Bone marrow (tissue), 2 donors: ENCODE results near the gene BIRC7.

Experiments
- DNase-seq, 2 donors: peaks; one replicate each; lab custom pipeline; 2025; lab: John Stamatoyannopoulos, UW

Gene BIRC7, protein sequence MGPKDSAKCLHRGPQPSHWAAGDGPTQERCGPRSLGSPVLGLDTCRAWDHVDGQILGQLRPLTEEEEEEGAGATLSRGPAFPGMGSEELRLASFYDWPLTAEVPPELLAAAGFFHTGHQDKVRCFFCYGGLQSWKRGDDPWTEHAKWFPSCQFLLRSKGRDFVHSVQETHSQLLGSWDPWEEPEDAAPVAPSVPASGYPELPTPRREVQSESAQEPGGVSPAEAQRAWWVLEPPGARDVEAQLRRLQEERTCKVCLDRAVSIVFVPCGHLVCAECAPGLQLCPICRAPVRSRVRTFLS

DNA sequence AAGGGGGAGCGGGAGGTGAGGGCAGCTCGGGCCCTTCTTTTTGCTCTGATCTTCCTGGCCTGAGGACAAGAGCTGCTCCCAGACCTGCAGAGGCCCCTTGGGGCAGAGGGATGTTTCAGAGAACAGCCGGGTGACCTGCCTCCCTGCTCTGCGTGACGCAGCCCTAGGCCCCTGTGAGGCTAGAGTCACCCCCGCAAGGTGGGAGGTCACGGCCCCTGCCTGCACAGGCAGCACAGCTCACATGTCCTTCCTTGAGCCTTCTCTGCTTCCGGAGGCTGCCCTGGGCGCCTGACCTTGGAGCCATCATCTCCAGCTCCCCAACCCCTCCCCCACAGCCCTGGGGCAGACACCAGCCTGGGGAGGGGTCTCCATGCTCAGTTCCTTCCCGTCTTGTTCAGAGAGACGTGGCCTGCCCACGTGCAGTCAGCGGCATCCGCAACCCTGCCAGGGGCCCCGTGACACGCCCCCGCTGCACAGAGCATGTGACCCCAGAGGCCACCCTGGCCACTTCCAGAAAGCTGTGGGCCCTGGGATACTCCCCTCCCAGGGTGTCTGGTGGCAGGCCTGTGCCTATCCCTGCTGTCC is at the start of gene BIRC7:
Gene BIRC7, plus strand, starts transcription at position 507 of the 585 bp plus-strand sequence. CDS start 192 bp downstream, outside the sequence.
- no peak for DNase-seq

DNA sequence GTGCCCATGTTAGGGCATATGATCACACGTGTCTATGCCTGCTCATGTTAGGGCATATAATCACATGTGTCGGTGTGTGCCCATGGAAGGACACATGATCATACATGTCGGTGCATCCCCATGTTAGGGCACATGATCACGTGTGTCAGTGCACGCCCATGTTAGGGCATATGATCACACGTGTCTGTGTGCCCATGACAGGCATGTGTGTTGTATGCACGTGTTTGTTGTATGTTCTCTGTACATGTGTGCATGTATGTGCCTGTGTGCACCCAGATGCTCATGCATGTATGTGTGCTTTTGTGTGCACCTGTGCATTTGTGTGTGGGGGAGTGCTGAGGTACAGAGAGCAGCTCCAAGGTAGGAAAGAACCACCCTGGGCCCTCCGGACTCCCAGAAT is 49.6 kb upstream of the BIRC7 start:
- no peak for DNase-seq

- DNase-seq: no peak
Observed at GRCh38 chr20:63186528-63187316, 49.0 kb upstream of the BIRC7 start.

DNA sequence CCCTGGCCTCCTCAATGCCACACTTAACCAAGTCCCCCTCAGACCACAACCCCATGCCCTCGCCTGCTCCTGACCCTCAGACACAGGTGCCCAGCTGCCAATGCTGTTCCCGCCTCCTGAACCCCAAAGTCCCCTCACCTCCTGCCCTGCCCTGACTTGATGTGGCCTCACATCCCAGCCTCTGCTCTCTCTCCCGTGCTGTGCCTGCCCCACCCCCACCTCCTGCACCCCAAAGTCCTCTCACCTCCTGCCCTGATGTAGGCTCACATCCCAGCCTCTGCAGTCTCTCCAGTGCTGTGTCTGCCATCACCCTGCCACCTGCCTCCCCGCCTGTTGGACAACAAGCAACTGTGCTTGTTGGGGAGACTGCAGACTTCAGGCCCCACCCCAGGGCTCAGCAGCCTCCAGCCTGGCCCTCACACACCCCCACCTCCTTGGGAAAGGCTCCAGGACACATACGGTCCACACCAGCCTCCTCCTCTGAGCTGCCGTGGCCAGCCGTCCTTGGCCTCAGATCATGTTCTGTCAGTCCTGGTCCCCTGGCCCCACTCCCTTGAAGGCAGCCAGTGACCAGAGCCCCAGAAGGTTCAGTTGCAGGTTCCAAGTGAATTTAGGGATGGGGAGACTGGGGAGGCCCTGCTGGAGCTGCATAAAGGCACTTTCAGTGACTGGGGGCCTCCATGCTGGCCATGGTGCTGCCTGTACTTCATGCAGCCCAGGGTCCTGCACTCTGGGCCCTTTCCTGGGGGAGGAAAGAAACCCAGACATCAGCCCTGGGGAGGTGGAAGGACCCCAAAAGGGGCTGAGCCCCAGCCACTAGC is 48.2 kb upstream of the BIRC7 start:
- DNase-seq: no peak

GRCh38 chr20:63188159-63188442 is 47.6 kb upstream of the BIRC7 start:
- DNase-seq: no peak

GRCh38 chr20:63188641-63189321 is 46.9 kb upstream of the BIRC7 start:
- DNase-seq: no peak

- DNase-seq: no peak
Observed at GRCh38 chr20:63189322-63189642, 46.4 kb upstream of the BIRC7 start.

GRCh38 chr20:63189846-63190559 is 45.7 kb upstream of the BIRC7 start:
- DNase-seq: no peak

DNA sequence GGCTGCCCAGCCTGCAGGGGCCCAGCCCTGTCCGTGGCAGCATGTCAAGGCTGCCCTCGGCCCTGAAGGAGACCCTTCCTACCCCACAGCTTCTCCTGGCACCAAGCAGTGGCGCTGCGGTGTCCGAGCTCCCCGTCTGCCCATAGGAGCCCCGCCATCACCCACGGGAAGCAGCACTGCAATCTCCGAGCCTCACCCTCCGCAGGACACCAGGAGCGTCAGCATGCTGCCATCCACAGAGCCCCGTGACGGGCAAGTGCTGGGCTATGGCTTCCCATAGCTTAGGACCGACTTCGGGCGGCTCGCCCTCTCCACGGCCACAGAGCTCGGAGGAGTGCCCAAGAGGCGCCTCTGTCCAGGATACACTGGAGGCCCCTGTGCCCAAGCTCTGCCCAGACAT is 44.9 kb upstream of the BIRC7 start:
- DNase-seq: no peak

DNA sequence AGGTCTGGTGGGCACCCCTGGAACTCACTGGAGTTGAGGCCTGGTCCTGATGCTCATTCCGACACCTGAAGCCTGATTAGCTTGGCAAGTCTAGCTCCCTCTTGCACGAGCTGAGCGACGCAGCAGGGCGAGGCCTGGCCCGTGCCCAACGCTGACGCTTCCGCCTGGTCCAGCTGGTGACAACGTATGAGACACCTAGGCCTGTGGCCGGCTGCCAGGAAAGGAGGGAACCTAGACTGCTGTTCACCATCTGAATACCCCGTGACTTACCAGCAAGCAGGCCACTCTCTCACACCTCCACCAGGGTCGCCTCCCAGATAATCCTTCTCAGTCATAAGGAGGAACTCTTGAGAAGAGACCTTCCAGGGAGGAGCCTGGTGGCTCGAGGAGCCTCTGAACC is 44.3 kb upstream of the BIRC7 start:
- no peak for DNase-seq

GRCh38 chr20:63192721-63193120 is 43.0 kb upstream of the BIRC7 start:
- DNase-seq: no peak

GRCh38 chr20:63194007-63194796 is 41.5 kb upstream of the BIRC7 start:
- no peak for DNase-seq

GRCh38 chr20:63194797-63195173 is 40.9 kb upstream of the BIRC7 start:
- no peak for DNase-seq

DNA sequence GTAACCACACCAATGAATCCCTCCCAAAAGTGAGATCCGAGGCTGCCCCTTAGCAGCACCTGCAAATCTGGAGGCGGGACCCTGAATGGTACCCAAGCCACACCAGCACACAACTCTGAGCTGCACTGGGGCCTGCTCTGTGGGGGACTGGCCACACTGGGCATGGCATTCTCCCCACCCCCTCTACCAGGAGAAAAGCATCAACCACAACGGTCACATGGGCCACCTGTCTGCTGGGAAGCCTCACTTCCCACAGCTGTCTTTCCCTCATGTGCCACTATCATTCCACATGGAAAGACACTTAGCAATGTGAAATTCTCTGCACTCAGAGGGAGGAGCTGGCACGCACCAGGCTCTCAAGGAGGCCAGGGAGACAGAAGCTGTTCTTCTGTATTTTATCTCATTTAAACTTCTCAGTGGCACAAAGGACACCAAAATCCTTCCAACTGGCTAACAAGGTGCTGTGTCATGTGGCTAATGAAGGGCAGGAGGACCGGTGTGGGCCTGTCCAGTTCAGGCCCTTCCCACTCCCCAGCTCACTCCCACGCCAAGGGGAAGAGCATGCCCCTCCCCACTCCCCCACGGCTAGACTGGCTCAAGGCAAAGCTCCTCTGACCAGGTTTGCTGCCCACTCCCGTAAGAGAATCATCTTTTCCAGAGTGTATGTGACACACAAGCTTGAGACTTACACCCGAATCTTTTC is 38.8 kb upstream of the BIRC7 start:
- no peak for DNase-seq

DNA sequence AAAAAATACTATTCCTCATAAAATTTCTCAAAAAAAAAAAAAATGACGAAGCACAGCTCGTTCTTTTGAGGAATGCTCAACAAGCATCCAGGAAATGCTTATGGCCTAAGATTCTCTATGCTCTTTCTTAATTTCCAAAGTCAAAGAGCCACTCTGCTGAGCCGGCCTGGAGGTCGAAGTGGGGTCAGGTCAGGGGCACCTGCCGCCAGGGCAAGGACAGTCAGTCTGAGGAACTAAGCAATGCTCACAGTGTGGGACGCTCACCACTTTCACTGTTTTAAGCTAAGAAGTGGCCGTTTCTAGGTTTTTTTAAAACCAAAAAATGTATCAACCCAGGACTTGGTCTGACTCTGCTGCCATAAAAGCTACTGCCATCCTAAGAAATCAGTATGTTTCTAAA is 37.1 kb upstream of the BIRC7 start:
- no peak for DNase-seq

DNA sequence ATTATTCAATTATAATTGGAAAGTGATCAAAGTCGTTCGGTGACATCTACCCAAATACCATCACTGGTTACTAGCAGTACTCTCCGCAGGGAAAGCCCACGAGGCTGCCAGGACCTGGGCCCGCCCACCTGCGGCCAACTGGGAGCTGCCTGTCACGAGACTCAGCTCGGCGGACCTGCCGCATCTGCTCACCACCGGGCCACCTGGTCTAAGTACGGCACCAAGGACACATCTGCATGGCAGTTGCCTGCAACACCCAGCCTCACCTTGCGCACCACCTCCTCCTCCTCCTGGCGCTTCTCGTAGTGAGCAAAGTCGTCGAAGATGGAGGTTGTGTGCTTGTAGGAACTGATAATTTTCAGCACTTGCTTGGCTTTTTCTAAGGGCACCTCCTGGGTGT is 33.7 kb upstream of the BIRC7 start:
- DNase-seq: no peak

DNA sequence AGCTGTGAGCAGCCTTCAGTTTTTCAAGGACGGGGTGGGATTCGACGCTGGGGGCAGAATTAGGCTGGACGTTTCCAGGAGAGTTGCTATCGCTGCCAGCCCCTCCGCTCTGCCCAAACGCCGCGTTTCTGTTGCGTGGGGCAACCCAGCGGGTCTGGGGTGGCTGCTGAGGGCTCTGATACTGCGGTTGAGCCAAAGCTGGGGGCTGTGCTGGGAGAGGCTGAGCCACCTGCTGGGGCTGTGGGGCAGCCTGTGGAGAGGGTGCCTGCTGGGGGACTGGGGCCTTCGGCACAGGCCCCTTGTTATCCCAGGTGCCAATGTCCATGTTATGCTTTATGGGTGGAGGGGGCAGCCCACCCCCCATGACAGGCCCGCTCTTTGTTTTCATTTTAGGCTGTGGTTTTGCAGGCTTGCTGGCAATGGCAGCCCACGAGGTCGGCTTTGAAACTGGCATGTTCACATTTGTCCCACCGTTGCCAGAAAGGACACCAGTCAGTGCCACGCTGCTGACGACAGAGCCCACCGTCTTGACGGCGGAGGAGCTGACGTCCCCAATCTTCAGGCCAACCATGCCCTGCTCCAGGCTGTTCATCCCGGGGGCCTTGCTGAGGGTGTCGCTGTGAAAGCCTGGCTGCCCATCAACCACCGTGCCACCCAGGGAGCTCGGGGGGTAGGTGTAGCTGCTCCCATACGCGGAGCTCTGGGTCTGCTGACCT is 32.7 kb upstream of the BIRC7 start:
- no peak for DNase-seq

DNA sequence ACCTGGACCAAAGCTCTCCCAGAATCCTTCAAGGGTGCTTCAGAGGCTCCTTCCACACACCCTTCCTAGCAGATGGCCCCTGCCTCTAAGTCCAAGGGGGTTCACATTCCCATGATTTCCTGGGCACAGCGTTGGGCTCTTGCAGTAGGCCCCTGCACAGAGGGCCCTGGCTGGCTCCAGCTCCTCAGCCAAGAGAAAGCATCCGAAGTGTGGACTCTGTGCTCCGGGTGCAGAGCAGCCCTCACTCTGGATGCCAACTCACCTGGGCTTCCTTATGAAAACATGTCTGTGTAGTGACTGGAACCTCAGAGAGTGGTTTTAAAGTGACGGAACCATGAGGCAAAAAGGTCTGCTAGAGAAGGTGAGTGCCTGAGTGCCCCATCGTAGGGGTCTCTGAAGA is 31.3 kb upstream of the BIRC7 start:
- no peak for DNase-seq

- DNase-seq: no peak
Observed at GRCh38 chr20:63205896-63206295, 29.8 kb upstream of the BIRC7 start.
